Cortex of kidney (tissue), 1 donor: Measurements from ENCODE around the gene DNAH8.

Source experiments
- DNase-seq: peaks from one replicate; lab custom pipeline; 2025; lab: John Stamatoyannopoulos, UW

DNAH8 gene

GRCh38 chr6:38796850-38797249 is 81.7 kb downstream of the DNAH8 start:
- DNase-seq: no peak

GRCh38 chr6:38797391-38797790 is 82.3 kb downstream of the DNAH8 start:
- no peak for DNase-seq

GRCh38 chr6:38799529-38800184 is 84.5 kb downstream of the DNAH8 start:
- DNase-seq: no peak

GRCh38 chr6:38801305-38801704 is 86.2 kb downstream of the DNAH8 start:
- no peak for DNase-seq

GRCh38 chr6:38802497-38802896 is 87.4 kb downstream of the DNAH8 start:
- no peak for DNase-seq

GRCh38 chr6:38803129-38803528 is 88.0 kb downstream of the DNAH8 start:
- no peak for DNase-seq

- DNase-seq: no peak
Observed at GRCh38 chr6:38804358-38804757, 89.2 kb downstream of the DNAH8 start.

- DNase-seq: no peak
Observed at GRCh38 chr6:38805127-38805655, 90.1 kb downstream of the DNAH8 start.

- no peak for DNase-seq
Observed at GRCh38 chr6:38805692-38806091, 90.6 kb downstream of the DNAH8 start.

- DNase-seq: no peak
Observed at GRCh38 chr6:38806271-38806670, 91.2 kb downstream of the DNAH8 start.

GRCh38 chr6:38806833-38807232 is 91.7 kb downstream of the DNAH8 start:
- DNase-seq: no peak

- no peak for DNase-seq
Observed at GRCh38 chr6:38808039-38808438, 92.9 kb downstream of the DNAH8 start.

GRCh38 chr6:38813041-38813823 is 98.1 kb downstream of the DNAH8 start:
- no peak for DNase-seq

- no peak for DNase-seq
Observed at GRCh38 chr6:38814761-38815160, 99.7 kb downstream of the DNAH8 start.

GRCh38 chr6:38815250-38815649 is 100.1 kb downstream of the DNAH8 start:
- no peak for DNase-seq

GRCh38 chr6:38818691-38819090 is 103.6 kb downstream of the DNAH8 start:
- no peak for DNase-seq

- no peak for DNase-seq
Observed at GRCh38 chr6:38822963-38823362, 107.9 kb downstream of the DNAH8 start.

- no peak for DNase-seq
Observed at GRCh38 chr6:38824243-38824894, 109.3 kb downstream of the DNAH8 start.

- DNase-seq: no peak
Observed at GRCh38 chr6:38827024-38827423, 111.9 kb downstream of the DNAH8 start.

GRCh38 chr6:38831865-38832264 is 116.8 kb downstream of the DNAH8 start:
- no peak for DNase-seq

- DNase-seq: no peak
Observed at GRCh38 chr6:38833320-38833719, 118.2 kb downstream of the DNAH8 start.

GRCh38 chr6:38836585-38836984 is 121.5 kb downstream of the DNAH8 start:
- no peak for DNase-seq

- DNase-seq: no peak
Observed at GRCh38 chr6:38837101-38837500, 122.0 kb downstream of the DNAH8 start.
